Endothelial cell of umbilical vein (primary cell): Measurements from ENCODE around the gene DHCR7. TPM values are rescaled to one million over a fixed set of nuclear protein-coding genes. Genes with fewer than 3 reads are reported as not detected.

Source experiments
- BruUV-seq: library from RNA; stranded (reverse); fragments of 400-500 nt; replicated peaks from 2 replicates; lab custom pipeline; 2021; lab: Mats Ljungman, UMichigan
- CTCF ChIA-PET: fragments of 300-600, 350-600 bp; sonication (Branson Sonifier 250); formaldehyde crosslinking; loops from one replicate; lab custom pipeline; 2021; ENCODE audit warnings: antibody characterized with exemption, inconsistent platforms; lab: Charles Lee
- POLR2A ChIA-PET: fragments of 300-600, 350-600 bp; sonication (Branson Sonifier 250); formaldehyde crosslinking; loops from one replicate; lab custom pipeline; 2021; ENCODE audit warnings: antibody characterized with exemption, inconsistent platforms; lab: Charles Lee
- DNase-seq: peaks from one replicate; pipeline ENCODE4 v3.0.0-alpha.2; 2011; ENCODE audit warnings: low read depth, low spot score
- FAIRE-seq: peaks from 2 replicates; lab custom pipeline; 2011; peaks lifted over from hg19 to GRCh38; lab: Jason Lieb, UNC
- H2AFZ ChIP-seq: 2 replicates; pipeline ENCODE4 v1.6.0; 2012; ENCODE audit warnings: low read depth, low read length, control low read depth, inconsistent platforms
- H3K27ac ChIP-seq: 2 replicates; pipeline ENCODE4 v1.5.1; 2011; ENCODE audit warnings: low read depth, mild to moderate bottlenecking, control low read depth, low read length, moderate library complexity; ENCODE audit not compliant: insufficient read depth
- H3K27me3 ChIP-seq, 2 experiments: 2 replicates each; pipeline versions ENCODE4 v1.6.0 to v1.6.1; 2011; ENCODE audit warnings: low read length in 2 of 2, mixed read lengths in 1 of 2; ENCODE audit not compliant: control insufficient read depth in 2 of 2, insufficient read depth in 2 of 2
- H3K36me3 ChIP-seq, 2 experiments: 2 replicates in 1 of 2; 3 replicates in 1 of 2; pipeline ENCODE4 v1.5.1; 2011; ENCODE audit warnings: low read length in 2 of 2, mild to moderate bottlenecking in 1 of 2, moderate library complexity in 1 of 2; ENCODE audit not compliant: control insufficient read depth in 2 of 2, insufficient read depth in 2 of 2; ENCODE audit errors: extremely low read depth in 1 of 2
- H3K4me1 ChIP-seq: 3 replicates; pipeline ENCODE4 v1.5.1; 2011; ENCODE audit warnings: mild to moderate bottlenecking, low read length; ENCODE audit not compliant: control insufficient read depth, insufficient read depth; ENCODE audit errors: extremely low read depth
- H3K4me2 ChIP-seq: 2 replicates; pipeline ENCODE4 v1.6.1; 2011; ENCODE audit warnings: low read length, control low read depth, mixed read lengths; ENCODE audit not compliant: insufficient read depth
- H3K4me3 ChIP-seq, 3 experiments: fragments of 200-600 bp in 1 of 3; sonication (generic), shearing (Covaris generic) in 1 of 3; replicated peaks in 1 of 3; 2 replicates each; pipeline ENCODE4 v1.5.1; 2011 to 2016; ENCODE audit warnings: control low read depth in 3 of 3, low read length in 3 of 3, mild to moderate bottlenecking in 2 of 3, inconsistent platforms in 1 of 3, low read depth in 1 of 3, moderate library complexity in 1 of 3; ENCODE audit not compliant: insufficient read depth in 1 of 3
- H3K79me2 ChIP-seq: 2 replicates; pipeline ENCODE4 v1.6.0; 2012; ENCODE audit warnings: low read length, inconsistent platforms; ENCODE audit not compliant: control insufficient read depth, insufficient read depth
- H3K9ac ChIP-seq: replicated peaks from 2 replicates; pipeline ENCODE3; 2011; ENCODE audit warnings: low read length, control low read depth; ENCODE audit not compliant: insufficient read depth; ENCODE audit errors: extremely low read depth
- H3K9me1 ChIP-seq: replicated peaks from 3 replicates; pipeline ENCODE4 v1.6.0; 2011; ENCODE audit warnings: mild to moderate bottlenecking, low read length; ENCODE audit not compliant: control insufficient read depth, insufficient read depth; ENCODE audit errors: extremely low read depth
- H3K9me3 ChIP-seq: replicated peaks from 2 replicates; pipeline ENCODE4 v1.5.1; 2012; ENCODE audit warnings: low read length, inconsistent platforms; ENCODE audit not compliant: control insufficient read depth, insufficient read depth
- H4K20me1 ChIP-seq: replicated peaks from 2 replicates; pipeline ENCODE3; 2011; ENCODE audit warnings: mild to moderate bottlenecking, low read length; ENCODE audit not compliant: control insufficient read depth, insufficient read depth; ENCODE audit errors: extremely low read depth
- EZH2 ChIP-seq: IDR thresholded peaks from 2 replicates; pipeline ENCODE4 v1.6.1; 2012; ENCODE audit warnings: borderline replicate concordance, low read depth, mild to moderate bottlenecking, moderate library complexity, low read length, inconsistent platforms; ENCODE audit not compliant: severe bottlenecking
- FOS ChIP-seq: IDR thresholded peaks from 2 replicates; pipeline ENCODE4 v1.6.1; 2011; ENCODE audit warnings: mild to moderate bottlenecking, low read length, moderate library complexity, borderline replicate concordance; ENCODE audit not compliant: insufficient read depth
- GATA2 ChIP-seq: IDR thresholded peaks from 2 replicates; pipeline ENCODE4 v1.7.0; 2011; ENCODE audit warnings: low read depth, mild to moderate bottlenecking, moderate library complexity, mixed read lengths, low read length; ENCODE audit not compliant: insufficient read length, insufficient read depth
- JUN ChIP-seq: IDR thresholded peaks from 2 replicates; pipeline ENCODE4 v1.6.1; 2011; ENCODE audit warnings: borderline replicate concordance, low read depth; ENCODE audit not compliant: insufficient read length, insufficient read depth
- MYC ChIP-seq: IDR thresholded peaks from one replicate; pipeline ENCODE4 v1.6.1; 2011; ENCODE audit warnings: mild to moderate bottlenecking, low read depth, low read length
- POLR2A ChIP-seq: IDR thresholded peaks from 2 replicates; pipeline ENCODE4 v1.6.1; 2012; ENCODE audit warnings: low read depth, mild to moderate bottlenecking, control low read depth, low read length
- POLR2AphosphoS5 ChIP-seq: IDR thresholded peaks from 2 replicates; pipeline ENCODE4 v1.6.1; 2012; ENCODE audit warnings: low read depth, mild to moderate bottlenecking, control low read depth, low read length, moderate library complexity; ENCODE audit not compliant: insufficient read depth
- dilution Hi-C: fragments of 300-500 bp; cut with MboI; formaldehyde crosslinking; loops from one replicate; pipeline ENCODE4 v1.15.0; 2019; ENCODE audit warnings: low sequenced_read_pairs; ENCODE audit not compliant: extremely low pct_ligation_motif_present
- intact Hi-C: fragments of 100-400 bp; cut with micrococcal nuclease; formaldehyde crosslinking; loops from one replicate; pipeline ENCODE4 v1.10.0; 2022
- polyA plus RNA-seq, 4 experiments: library from polyadenylated mRNA; depleted of rRNA in 3 of 4; stranded (reverse) in 3 of 4; unstranded in 1 of 4; fragments of >200 nt; gene quantifications; 2 replicates each; pipeline versions ENCODE4 v1.2.1 to v1.2.3, GENCODE V29; 2011 to 2012; ENCODE audit warnings: missing spikeins in 1 of 4
- total RNA-seq: library from RNA; stranded (reverse); gene quantifications from 2 replicates; pipeline ENCODE4 v1.2.3, GENCODE V29; 2021
- TF ChIP-seq, protein P1 (sequence below), 2 donors: IDR thresholded peaks; 1 replicate in 1 of 2; 2 replicates in 1 of 2; pipeline ENCODE4 v1.5.1; 2011; ENCODE audit warnings: low read length in 2 of 2, mild to moderate bottlenecking in 2 of 2, moderate library complexity in 2 of 2, control low read depth in 1 of 2, inconsistent platforms in 1 of 2, low read depth in 1 of 2; ENCODE audit not compliant: insufficient read depth in 1 of 2; ENCODE audit errors: extremely low read depth in 1 of 2
- TF ChIP-seq, protein P2 (sequence below): IDR thresholded peaks from 2 replicates; pipeline ENCODE4 v1.6.1; 2011; ENCODE audit not compliant: insufficient read depth, insufficient read length

DHCR7 gene
- total and polyA plus RNA-seq, 2 donors (not counting 3 experiments of a cell fraction or from before 2014, with no cell fraction given) = 171 to 175 TPM

DNA sequence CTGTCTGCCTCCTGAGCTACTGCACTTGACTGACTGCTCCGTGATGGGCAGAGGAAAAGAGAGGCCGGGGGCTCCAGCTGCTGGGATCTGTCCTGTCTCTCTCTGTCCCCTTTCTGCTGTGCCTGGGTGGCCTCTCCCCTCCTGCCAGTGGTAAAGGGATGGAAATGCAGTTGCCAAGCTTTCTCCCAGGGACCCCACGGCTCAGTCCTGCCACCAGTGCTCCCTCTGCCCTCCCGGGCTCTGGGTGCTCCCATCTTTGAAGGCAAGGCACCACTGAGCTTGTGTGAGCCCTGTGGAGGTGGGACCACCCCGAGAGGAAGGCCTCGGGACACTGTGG is 36.8 kb upstream of the DHCR7 start:
- Histone ChIP-seq H3K27me3 (no peaks in the 10 kb centered on the region), H3K9ac (no peak overlapping the region), H3K9me3 (no peaks in the 10 kb centered on the region), H4K20me1 (no peaks in the 10 kb centered on the region), H3K4me1 (peaks cover 22% of the 10 kb centered on the region), H3K27ac (no peak overlapping the region), H3K4me2 (no peak overlapping the region), H3K9me1 (no peaks in the 10 kb centered on the region), H3K79me2 (no peaks in the 10 kb centered on the region), H2AFZ (no peak overlapping the region), H3K36me3 (peaks cover 0 to 51% of the 10 kb centered on the region in 2 experiments), H3K4me3 (no peak overlapping the region)
- ChIA-PET CTCF (no interaction called here), POLR2A (no interaction called here)
- BruUV-seq = no TSS peak
- no peak for TF ChIP-seq POLR2AphosphoS5
- no peak for TF ChIP-seq JUN
- TF ChIP-seq EZH2 = no peak
- TF ChIP-seq, protein P1, sequence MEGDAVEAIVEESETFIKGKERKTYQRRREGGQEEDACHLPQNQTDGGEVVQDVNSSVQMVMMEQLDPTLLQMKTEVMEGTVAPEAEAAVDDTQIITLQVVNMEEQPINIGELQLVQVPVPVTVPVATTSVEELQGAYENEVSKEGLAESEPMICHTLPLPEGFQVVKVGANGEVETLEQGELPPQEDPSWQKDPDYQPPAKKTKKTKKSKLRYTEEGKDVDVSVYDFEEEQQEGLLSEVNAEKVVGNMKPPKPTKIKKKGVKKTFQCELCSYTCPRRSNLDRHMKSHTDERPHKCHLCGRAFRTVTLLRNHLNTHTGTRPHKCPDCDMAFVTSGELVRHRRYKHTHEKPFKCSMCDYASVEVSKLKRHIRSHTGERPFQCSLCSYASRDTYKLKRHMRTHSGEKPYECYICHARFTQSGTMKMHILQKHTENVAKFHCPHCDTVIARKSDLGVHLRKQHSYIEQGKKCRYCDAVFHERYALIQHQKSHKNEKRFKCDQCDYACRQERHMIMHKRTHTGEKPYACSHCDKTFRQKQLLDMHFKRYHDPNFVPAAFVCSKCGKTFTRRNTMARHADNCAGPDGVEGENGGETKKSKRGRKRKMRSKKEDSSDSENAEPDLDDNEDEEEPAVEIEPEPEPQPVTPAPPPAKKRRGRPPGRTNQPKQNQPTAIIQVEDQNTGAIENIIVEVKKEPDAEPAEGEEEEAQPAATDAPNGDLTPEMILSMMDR (IDR thresholded peaks at IDR 0.05; ENCODE audit: extremely low read depth in 1 of 2, insufficient read depth in 1 of 2, low read depth in 1 of 2, low read length in 2 of 2) = no peak
- TF ChIP-seq, protein P2, sequence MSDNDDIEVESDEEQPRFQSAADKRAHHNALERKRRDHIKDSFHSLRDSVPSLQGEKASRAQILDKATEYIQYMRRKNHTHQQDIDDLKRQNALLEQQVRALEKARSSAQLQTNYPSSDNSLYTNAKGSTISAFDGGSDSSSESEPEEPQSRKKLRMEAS = no peak
- no peak for TF ChIP-seq FOS
- TF ChIP-seq POLR2A = no peak
- no peak for TF ChIP-seq MYC
- TF ChIP-seq GATA2 = no peak
- no peak for FAIRE-seq
- dilution Hi-C loops (no loop called here), intact Hi-C loops (loop anchor here (10.0 kb wide), 1 partner anchor 100 kb away; the partner anchor contains the start of gene KRTAP5-11)
- no peak for DNase-seq
